ENCODE measurements around the gene SPOCD1.

SPOCD1 gene

GRCh38 chr1:31757204-31757679, 58.6 kb downstream of the SPOCD1 start:
- no peak for DNase-seq (ENCODE audit: low read depth)
- no peak for TF ChIP-seq MAX (IDR thresholded peaks at IDR 0.05; ENCODE audit: low read depth, low read length)
- no peak overlapping the region for H3K4me3 ChIP-seq (ENCODE audit: low read depth, low read length)

GRCh38 chr1:31756578-31756977, 59.2 kb downstream of the SPOCD1 start:
- TF ChIP-seq MYC (IDR thresholded peaks at IDR 0.05; ENCODE audit: low read depth, low read length) = no peak
- TF ChIP-seq POLR2A (IDR thresholded peaks at IDR 0.05; ENCODE audit: extremely low read depth, insufficient read length) = no peak
- TF ChIP-seq CTCF (IDR thresholded peaks at IDR 0.05; ENCODE audit: low read depth, low read length) = no peak
- TF ChIP-seq MAX (IDR thresholded peaks at IDR 0.05; ENCODE audit: low read depth, low read length) = no peak
- H3K4me3 ChIP-seq (ENCODE audit: low read depth, low read length) = no peak overlapping the region
- no peak for DNase-seq (ENCODE audit: low read depth)

GRCh38 chr1:31755850-31756492, 59.9 kb downstream of the SPOCD1 start:
- TF ChIP-seq CTCF (IDR thresholded peaks at IDR 0.05; ENCODE audit: low read depth, low read length) (no peak), MAX (IDR thresholded peaks at IDR 0.05; ENCODE audit: low read depth, low read length) (no peak), POLR2A (IDR thresholded peaks at IDR 0.05; ENCODE audit: extremely low read depth, insufficient read length) (no peak), MYC (IDR thresholded peaks at IDR 0.05; ENCODE audit: low read depth, low read length) (no peak)
- DNase-seq (ENCODE audit: low read depth) = no peak
- H3K4me3 ChIP-seq (ENCODE audit: low read depth, low read length) = no peak overlapping the region

GRCh38 chr1:31755197-31755611, 60.6 kb downstream of the SPOCD1 start:
- no peak for DNase-seq (ENCODE audit: low read depth)
- TF ChIP-seq POLR2A (IDR thresholded peaks at IDR 0.05; ENCODE audit: extremely low read depth, insufficient read length) (no peak), CTCF (IDR thresholded peaks at IDR 0.05; ENCODE audit: low read depth, low read length) (no peak), MYC (IDR thresholded peaks at IDR 0.05; ENCODE audit: low read depth, low read length) (no peak), MAX (IDR thresholded peaks at IDR 0.05; ENCODE audit: low read depth, low read length) (no peak)
- H3K4me3 ChIP-seq (ENCODE audit: low read depth, low read length) = no peak overlapping the region

- no peak for DNase-seq (ENCODE audit: low read depth)
- TF ChIP-seq MYC (IDR thresholded peaks at IDR 0.05; ENCODE audit: low read depth, low read length) (no peak), MAX (IDR thresholded peaks at IDR 0.05; ENCODE audit: low read depth, low read length) (no peak), POLR2A (IDR thresholded peaks at IDR 0.05; ENCODE audit: extremely low read depth, insufficient read length) (no peak), CTCF (IDR thresholded peaks at IDR 0.05; ENCODE audit: low read depth, low read length) (no peak)
- H3K4me3 ChIP-seq (ENCODE audit: low read depth, low read length) = no peak overlapping the region
These were observed 61.4 kb downstream of the SPOCD1 start for GRCh38 chr1:31754397-31754796.

GRCh38 chr1:31753707-31754349, 62.0 kb downstream of the SPOCD1 start:
- no peak overlapping the region for H3K4me3 ChIP-seq (ENCODE audit: low read depth, low read length)
- no peak for TF ChIP-seq CTCF (IDR thresholded peaks at IDR 0.05; ENCODE audit: low read depth, low read length)
- no peak for TF ChIP-seq MYC (IDR thresholded peaks at IDR 0.05; ENCODE audit: low read depth, low read length)
- DNase-seq (ENCODE audit: low read depth) = no peak
